HG03520 (cell line): ENCODE data around the gene PLCH1.
A peak's percentile ranks its signal among the peaks of the same experiment; 100 is the strongest.

Source experiments
- ATAC-seq: cut with Tn5 transposase; IDR thresholded peaks from one replicate; pipeline ENCODE4 v1.9.1; 2021; ENCODE audit warnings: mild to moderate bottlenecking, moderate library complexity; ENCODE audit not compliant: unreplicated experiment

PLCH1 gene

DNA sequence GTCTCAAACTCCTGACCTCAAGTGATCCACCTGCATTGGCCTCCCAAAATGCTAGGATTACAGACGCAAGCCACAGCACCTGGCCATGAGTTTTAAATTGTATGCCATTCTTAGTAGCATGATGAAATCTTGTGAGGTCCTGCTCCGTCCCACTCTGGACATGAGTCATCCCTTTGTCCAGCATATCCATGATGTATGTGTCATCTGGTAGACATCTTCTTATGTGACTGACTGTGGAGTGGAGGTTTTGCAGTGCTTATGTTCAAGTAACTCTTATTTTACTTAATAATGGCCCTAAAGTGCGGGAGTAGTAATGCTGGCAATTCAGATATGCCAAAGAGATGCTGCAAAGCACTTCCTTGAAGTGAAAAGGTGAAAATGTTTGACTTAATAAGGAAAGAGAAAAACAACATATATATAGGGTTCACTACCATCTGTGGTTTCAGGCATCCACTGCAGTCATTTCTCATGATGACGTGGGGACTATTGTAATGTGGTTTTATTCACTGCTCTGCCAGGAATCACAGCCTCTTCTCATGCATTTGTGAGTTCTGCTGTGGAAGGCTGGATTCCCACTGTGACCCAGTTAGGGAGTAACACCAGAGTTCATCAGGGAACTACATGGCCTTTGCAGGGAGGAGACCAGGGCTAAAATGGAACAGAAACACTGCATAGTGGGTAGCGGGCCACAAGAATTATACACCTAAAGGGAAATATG, 246.8 kb downstream of the PLCH1 start:
- ATAC-seq = no peak

DNA sequence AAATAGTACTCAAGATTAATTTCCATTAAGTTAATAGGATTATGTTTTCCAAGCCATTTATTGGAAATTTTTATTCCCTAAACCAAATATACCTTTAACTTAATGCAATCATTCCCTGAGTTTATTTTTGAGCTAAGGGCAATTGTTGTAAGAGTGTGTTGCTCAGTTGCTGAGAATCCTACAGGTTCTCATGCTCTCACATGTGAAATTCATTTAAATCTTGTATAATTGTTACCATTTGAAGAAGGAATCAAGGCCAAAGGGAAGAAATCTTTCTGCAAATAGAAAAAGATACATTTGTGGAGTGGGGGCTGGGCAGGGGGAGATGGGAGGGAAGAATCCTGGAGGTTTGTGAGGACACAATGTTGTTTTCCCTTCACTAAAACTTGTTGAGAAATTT, 248.7 kb downstream of the PLCH1 start:
- no peak for ATAC-seq

DNA sequence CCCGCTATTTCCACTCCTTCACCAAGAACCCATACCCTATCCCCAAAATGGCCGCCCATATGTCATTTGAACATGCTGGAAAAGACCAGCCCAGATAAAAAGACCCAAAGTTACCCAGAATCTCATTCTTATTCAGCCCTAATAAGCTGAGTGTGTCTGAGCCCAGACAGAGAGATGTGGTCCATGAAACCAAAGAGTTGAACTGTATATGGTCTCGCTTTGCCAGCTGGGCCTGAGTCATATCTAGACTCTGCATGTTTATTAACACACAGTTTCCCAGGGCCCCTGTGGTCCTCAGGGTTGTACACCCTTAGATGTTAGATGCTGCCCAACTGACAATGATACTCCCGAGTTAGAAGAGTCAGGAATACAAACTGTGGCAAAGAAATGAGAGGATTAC, 249.5 kb downstream of the PLCH1 start:
- peak; percentile 89 for ATAC-seq

DNA sequence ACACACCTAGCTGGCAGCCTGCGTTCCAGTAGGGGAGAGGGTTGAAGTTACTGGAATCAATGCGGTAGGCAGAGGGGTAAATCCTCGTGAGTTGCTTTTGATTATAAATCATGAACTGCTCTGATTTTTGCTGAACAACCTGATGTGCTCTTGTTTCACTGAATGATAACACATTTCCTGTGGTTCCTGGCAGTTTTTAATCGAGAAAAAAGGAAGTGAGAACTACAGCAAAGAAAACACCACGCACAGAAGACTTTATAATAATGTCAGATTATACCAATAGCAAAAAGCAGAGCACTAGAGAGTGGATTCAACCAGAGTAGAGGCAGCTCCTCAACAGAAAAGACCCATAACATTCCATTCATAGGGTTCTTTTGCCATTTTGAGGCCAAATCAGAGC, 250.5 kb downstream of the PLCH1 start:
- peak; percentile 44 for ATAC-seq

DNA sequence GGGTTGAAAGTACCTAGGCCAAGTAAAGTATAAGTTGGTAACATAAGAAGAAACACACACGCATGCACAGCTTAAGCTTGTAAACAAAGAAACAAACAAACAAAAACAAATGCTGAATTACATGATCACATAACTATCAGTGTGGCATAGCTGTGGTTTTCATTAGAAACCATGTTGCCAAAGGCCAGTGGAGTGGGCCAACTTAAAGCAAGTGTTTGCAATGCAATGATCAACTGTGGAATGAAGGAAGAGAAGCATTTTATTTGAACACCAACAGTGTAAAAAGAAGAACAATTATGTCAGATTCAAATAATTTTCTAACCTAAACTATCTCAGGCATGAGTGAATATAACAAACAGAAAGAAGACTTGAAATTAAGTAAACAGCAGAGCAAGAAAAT, 252.0 kb downstream of the PLCH1 start:
- no peak for ATAC-seq

DNA sequence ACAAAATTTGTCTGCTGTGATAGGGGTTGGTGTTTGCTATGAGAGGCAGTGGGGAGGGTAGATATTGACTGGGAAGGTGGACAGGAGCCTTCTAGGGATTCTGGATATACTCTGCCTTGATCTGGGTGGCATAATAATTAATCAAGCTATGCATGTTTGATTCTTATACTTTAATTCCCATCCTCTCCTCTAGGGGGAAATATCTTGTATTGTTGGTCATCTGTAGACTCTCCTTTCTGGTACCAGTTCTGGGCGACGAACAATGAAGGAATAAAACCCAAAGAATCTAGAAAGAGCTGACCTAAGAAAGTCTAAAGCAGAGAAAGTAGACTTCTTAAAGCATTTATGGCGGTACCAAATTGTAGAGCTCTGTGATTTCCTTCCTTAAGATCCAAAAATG, 253.2 kb downstream of the PLCH1 start:
- ATAC-seq = no peak

DNA sequence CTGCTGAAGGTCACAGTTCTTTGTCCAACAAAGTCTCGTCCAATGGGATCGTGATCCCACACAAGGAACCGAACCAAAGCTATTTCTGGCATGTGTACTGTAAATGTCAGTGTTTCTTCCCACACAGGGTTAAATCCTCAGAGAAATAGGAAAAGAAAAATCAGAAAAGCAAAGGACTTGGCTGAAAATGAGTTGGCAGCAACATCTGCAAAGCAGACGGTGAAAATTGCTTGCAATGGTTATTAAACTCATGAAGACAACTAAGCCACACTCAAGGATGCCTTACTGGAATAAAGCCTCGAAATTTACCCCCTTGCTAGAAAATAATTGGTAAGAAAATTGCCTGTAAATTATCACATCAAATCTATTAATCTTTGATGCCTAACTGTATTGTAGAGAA, 256.2 kb downstream of the PLCH1 start:
- no peak for ATAC-seq

DNA sequence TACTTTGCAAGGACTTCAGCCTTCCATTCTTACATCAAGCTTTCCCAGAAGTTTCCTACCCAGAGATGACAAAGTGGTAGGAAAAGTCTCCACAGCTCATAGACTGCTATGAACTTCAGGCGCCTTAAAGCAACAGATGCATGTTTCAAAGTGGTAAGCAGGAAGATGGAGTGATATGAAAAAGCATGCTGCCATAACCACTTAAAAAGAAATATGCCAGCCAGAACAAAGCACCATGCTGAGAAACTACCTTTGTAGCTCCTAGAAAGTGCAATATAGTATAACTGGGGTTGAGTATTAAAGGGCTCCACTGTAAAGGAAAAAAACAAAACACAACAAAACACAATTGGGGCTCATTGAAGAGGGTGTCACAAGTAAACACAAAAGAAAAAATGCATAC, 259.0 kb downstream of the PLCH1 start:
- no peak for ATAC-seq

DNA sequence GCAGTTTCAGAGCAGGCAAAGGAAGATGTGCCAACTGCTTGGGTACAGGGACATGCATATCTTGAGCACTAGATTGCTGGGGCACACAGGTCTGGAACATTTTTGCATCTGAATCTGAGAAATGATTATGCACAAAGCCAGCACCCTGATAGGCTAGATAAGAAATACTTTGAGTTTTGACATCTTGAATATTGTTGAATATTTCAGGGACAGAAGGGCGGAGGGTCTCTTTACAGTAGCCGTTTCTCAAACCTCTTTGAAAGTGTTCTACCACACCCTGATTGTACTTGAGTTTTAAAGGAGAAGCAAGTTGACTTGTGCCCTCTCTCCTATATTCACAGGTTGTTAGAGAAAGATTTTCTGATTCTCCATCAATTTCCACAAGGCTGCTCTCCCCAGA, 263.3 kb downstream of the PLCH1 start:
- no peak for ATAC-seq

DNA sequence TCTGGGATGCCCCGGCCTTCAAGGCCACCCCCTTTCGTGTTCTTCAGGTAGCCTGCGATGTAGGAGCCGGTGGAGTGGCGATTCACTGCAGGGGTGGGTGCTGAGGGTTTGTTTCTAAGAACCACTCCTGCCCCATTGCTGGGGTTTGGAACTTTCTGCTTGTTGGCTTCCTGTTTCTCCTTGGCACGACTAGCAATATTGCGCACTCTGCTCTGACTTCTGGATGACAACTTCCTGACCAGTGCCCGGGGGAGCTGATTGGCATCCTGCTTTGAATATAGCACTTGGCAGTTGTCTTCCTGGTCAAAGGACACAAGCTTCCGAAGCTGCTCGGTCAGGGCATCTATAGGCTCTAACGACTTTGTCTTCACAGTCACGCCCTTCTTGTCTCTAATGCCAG, 263.8 kb downstream of the PLCH1 start:
- ATAC-seq = no peak

DNA sequence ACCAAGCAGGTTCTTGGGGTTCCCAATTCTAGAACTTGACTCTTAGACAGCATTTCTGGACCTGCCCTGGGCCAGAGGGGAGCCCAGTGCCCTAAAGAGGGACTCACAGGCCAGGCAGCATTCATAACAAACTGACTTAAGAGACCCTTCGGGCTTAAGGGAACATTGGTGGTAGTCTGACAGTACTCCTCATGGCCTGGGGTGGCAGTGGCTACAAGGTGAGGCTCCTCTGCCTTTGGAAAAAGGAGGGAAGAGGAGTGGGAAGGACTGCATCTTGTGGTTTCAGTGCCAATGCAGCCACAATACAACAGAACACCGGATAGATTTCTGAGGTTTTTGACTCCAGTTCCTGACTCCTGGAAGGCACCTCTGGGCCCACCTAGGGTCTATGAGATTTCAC, 279.2 kb downstream of the PLCH1 start:
- no peak for ATAC-seq

DNA sequence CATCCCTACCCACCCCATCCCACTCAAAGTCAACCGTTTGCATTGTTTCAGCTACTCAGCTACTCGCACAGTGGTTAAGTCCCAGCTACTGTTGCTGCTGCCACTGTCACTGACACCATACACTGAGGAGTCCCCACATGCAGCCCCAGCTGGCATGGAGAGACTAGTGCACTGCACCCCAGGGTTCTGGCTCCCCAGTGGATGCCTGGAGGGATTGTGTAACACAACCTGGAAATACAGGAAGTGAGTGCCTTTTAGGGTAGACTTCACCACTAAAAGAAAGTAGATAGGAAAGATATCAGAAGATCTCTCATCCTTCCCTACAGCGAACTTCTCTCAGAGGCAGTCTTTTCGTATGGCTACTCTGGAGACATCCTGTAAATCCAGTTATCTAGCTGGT, 282.2 kb downstream of the PLCH1 start:
- ATAC-seq = no peak

DNA sequence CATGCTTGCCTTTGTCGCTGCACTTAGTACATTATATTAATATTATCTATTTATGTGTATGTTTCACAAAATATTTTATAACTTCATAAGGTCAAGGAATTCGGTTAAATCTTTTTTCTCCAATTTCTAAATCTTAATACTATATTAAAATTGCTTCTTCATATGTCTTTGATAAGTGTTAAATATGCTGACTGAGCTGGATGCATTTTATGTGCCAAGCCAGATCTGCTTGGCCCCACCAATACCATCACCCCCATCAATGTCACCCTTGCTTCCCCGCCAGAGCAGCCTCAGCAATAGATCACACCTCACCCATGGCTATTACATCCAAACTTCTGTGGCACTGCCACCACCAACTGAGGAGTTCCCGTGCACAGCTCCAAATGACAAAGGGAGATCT, 287.3 kb downstream of the PLCH1 start:
- ATAC-seq = no peak

DNA sequence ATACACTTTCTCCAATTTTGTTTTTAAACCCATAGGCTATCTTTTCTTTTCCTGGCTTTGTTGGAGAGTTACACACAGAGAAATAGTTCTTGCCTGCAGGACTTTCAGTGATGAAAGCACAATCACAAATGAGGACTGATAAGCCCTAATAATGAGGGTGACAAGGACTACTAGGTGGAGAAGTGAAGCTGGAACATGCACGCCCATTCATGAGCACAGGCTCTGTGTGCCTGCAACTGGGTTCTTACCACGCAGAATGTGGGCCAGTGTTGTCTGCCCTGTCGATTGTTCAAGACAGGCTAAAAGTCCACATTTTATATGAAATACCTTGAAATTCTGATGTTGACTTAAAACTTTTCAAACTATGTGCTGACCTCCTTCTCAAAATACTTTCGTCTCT, 289.1 kb downstream of the PLCH1 start:
- no peak for ATAC-seq

DNA sequence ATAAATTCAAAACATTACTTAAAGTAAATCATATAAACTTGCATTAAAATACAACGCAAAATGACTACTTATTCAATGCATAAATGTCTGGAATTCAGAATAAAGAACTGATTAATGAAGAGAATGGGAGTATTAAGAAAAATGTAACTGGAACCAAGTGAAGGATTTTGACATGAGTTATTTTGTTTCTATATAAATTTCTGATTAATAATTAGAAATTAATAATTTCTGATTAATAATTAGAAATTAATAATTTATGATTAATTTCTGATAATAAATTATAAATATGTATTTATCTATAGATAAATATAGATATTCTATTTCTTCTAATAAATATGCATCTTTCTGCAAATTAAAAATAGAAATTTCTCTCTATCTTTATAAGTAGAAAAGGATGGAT, 291.4 kb downstream of the PLCH1 start:
- ATAC-seq = no peak

DNA sequence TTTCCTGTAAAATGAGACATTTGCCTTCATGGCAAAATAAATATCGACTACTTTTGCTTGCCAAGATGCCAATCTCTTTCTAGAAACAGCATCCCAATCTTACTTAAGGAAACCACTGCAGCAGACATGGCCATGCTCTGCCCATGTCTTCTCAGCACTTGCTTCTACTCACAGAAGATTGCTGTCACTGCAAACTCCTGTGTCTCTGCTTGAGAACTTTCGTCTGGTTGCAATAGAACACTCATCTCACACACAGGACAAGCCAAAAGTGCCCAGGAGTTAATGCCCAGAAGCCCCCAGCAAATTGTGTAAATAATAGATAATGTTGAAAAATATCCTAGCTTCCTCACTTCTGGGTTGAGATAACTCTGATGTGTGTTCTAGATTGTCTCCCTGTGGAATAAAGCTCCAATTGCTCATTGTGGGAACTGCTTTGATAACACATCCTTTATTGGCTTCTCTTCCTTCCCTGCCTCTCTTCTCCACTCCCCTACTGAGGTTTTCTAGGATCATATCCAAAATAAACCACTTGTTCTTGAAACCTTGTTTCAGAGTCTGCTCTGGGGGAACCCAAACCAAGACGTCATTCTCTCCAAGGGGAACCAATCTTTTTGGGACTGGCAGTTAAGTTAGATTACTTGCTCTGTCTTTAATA, 295.1 kb downstream of the PLCH1 start:
- no peak for ATAC-seq

DNA sequence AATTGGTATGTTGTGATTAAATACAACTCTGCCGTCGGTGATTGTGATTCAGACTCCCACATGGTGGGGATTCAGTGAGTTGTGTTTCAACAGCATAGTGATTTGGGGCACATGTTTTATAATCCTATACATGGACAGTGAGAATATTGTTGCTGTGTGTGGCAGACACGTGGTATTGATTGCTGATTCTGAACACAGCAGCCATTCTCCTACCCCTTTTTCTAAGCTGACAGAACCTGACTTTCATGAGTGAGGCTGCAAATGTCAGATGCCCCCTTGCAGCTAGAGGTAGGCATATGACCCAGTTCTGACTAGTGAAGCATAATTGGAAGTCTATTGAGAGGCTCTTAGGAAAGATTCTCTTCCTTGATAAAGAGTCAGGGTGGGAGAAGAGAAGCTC, 296.3 kb downstream of the PLCH1 start:
- ATAC-seq = no peak

DNA sequence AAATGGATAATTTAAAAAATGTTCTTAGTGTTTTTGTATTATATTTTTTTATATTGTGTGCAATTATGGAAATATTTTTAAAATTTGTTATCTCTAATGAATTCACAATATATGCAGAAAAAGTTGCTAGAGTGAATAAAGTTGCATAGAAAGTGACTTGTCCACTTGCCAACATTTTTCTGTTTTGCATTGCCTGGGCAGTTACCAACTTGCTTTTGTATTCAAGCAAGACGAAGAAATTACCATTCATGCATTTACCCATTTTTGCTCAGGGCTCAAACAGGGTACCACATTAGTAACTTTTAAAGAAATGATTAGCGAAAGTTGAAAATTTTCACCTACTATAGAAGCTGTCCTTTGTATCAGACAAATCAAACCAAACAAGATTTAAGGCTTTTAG, 298.5 kb downstream of the PLCH1 start:
- ATAC-seq = no peak

DNA sequence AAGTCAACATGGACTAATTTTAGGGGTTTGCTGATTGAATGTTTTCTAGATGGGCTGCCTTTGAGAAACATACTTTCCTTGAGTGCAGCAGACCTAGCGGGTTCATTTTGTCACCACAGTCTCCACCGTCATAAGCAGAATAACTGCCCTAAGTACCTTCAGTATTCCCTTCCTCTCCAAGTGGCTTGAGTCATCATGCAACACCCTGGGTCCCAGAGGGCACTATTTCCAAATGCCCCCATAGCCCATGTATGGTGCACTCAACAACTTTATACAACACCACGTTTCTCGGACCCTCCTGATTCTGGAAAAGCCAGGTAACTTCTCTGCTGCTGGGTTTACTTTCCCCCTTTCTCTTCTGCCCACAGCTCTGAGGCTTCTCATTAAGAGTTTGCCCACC, 300.1 kb downstream of the PLCH1 start:
- ATAC-seq = no peak

DNA sequence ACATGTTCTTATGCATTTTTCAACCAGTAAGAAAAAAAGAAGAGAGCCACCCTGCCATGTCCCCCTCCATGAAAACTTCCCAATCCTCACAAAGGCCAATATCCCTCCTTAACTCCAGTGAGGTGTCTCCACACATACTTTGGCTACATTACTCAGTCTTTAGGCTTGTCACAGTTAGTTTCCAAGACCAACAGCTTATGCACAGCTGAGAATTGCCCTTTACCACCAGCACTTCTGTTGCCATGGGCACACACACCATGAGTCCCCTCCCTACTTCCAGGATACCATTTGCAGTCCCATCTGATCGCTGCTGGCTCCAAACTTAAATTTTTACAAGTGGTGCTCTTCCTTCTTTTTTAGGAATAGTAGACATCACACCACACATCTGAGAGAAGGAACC, 301.1 kb downstream of the PLCH1 start:
- no peak for ATAC-seq

DNA sequence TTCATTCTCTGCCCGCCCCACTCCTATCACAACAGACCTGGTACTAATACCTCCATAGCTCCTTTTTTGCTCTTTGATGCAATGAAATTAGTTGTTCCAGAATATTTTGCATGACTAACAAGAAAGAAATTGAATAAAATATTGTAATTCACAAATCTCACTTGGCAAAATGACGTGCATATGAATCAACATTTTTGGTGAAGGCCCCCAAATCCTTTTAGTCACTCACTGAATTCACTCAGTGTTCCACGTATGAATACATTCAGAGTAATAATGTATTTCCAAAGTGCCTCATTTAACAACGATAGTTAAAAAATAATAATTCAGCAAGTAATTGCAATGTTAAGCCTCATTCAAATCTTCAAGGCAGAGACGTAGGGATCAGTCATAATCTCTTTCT, 302.8 kb downstream of the PLCH1 start:
- no peak for ATAC-seq

DNA sequence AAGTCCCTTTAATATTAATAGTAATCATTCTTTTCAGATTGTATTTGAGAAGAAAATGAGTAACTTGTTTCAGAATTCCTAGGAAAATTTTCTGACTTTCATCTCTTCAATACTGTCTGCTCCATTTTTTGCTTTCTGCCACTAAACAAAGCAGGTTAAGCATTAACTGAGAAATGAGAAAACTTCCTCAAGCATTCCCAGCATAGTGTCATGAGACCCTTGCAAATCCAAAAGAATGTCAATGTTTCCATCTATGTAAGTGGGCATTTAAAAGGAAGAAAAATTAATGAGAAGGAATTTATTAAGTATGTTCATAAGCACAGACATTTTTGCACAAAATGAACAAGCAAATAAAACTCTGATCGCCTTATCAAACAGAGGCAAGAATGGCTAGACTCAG, 303.4 kb downstream of the PLCH1 start:
- ATAC-seq = no peak

DNA sequence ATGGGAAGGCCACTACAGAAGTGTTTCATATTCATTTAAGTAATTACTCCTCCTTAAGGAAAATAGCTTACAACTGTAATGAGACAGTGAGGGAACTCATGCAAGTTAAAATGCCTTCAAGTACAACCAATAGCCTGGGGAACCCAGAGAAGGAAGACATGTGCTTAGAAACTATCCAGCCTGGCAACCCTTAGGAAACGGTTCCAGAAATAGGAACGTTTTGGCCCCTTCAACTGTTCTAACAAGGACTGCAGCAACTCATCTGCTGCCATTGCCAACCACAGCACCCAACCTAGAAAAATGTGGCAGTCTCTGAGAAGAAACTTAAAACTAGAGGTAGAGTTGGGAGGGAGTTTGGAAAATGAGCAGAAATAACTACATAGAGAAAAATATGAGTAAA, 303.8 kb downstream of the PLCH1 start:
- ATAC-seq = no peak
